Measurements from ENCODE around the gene SNX5. TPM values are rescaled to one million over a fixed set of nuclear protein-coding genes. Genes with fewer than 3 reads are reported as not detected.

Gene SNX5
- total RNA-seq, 2 donors from 2014 or later, result 46.7 to 48.2 TPM

- no peak for DNase-seq
- intact Hi-C loops (cut with DNase I), result no loop called here
- ATAC-seq, result no peak
Observed at GRCh38 chr20:17932396-17932795, 36.2 kb downstream of the SNX5 start.

GRCh38 chr20:17931513-17931912, 37.1 kb downstream of the SNX5 start:
- no peak for ATAC-seq
- intact Hi-C loops (cut with DNase I), result no loop called here
- no peak for DNase-seq

- DNase-seq, result no peak
- no peak for ATAC-seq
- intact Hi-C loops (cut with DNase I), result no loop called here
Observed at GRCh38 chr20:17928633-17929311, 39.8 kb downstream of the SNX5 start.

GRCh38 chr20:17928211-17928611, 40.4 kb downstream of the SNX5 start:
- DNase-seq (no peak), ATAC-seq (peak; percentile 17)
- intact Hi-C loops (cut with DNase I), result no loop called here

- DNase-seq (no peak), ATAC-seq (no peak)
- intact Hi-C loops (cut with DNase I), result no loop called here
Observed at GRCh38 chr20:17925940-17926300, 42.7 kb downstream of the SNX5 start.

- DNase-seq (peak; percentile 54), ATAC-seq (peak in 1 of 2 donors; percentile 62)
- intact Hi-C loops (cut with DNase I), result no loop called here
Observed at GRCh38 chr20:17925141-17925939, 43.3 kb downstream of the SNX5 start.

- no peak for ATAC-seq
- no peak for DNase-seq
- intact Hi-C loops (cut with DNase I), result no loop called here
Observed at GRCh38 chr20:17921774-17922173, 46.8 kb downstream of the SNX5 start.

- ATAC-seq (no peak), DNase-seq (no peak)
- intact Hi-C loops (cut with DNase I), result no loop called here
Observed at GRCh38 chr20:17919149-17919548, 49.4 kb downstream of the SNX5 start.

GRCh38 chr20:17917832-17918618, 50.6 kb downstream of the SNX5 start:
- ATAC-seq, result no peak
- no peak for DNase-seq
- intact Hi-C loops (cut with DNase I), result no loop called here

- DNase-seq (no peak), ATAC-seq (peak; percentile 45 to 59)
- intact Hi-C loops (cut with DNase I), result no loop called here
Observed at GRCh38 chr20:17916433-17916891, 52.1 kb downstream of the SNX5 start.

- intact Hi-C loops (cut with DNase I), result no loop called here
- ATAC-seq (no peak), DNase-seq (no peak)
Observed at GRCh38 chr20:17914957-17915356, 53.6 kb downstream of the SNX5 start.

- ATAC-seq, result no peak
- DNase-seq, result no peak
- intact Hi-C loops (cut with DNase I), result no loop called here
Observed at GRCh38 chr20:17912916-17913315, 55.7 kb downstream of the SNX5 start.

- DNase-seq, result no peak
- intact Hi-C loops (cut with DNase I), result no loop called here
- ATAC-seq, result no peak
Observed at GRCh38 chr20:17911927-17912326, 56.7 kb downstream of the SNX5 start.

- DNase-seq (peak; percentile 57), ATAC-seq (peak; percentile 87)
Observed at GRCh38 chr20:17910828-17911294, 57.7 kb downstream of the SNX5 start.

GRCh38 chr20:17909869-17910321, 58.7 kb downstream of the SNX5 start:
- no peak for DNase-seq
- ATAC-seq, result peak in 1 of 2 donors; percentile 15
- intact Hi-C loops (cut with DNase I), result no loop called here

More at GRCh38 chr20:17910828-17911294, 57.7 kb downstream of the SNX5 start:
- intact Hi-C loops (cut with DNase I), result no loop called here

- no peak for DNase-seq
- ATAC-seq, result no peak
- intact Hi-C loops (cut with DNase I), result no loop called here
Observed at GRCh38 chr20:17905544-17905943, 63.0 kb downstream of the SNX5 start.

- intact Hi-C loops (cut with DNase I), result no loop called here
- DNase-seq (no peak), ATAC-seq (no peak)
Observed at GRCh38 chr20:17904027-17904426, 64.6 kb downstream of the SNX5 start.

GRCh38 chr20:17902531-17903083, 66.0 kb downstream of the SNX5 start:
- intact Hi-C loops (cut with DNase I), result no loop called here
- no peak for DNase-seq
- no peak for ATAC-seq

- ATAC-seq (no peak), DNase-seq (no peak)
- intact Hi-C loops (cut with DNase I), result no loop called here
Observed at GRCh38 chr20:17901971-17902370, 66.6 kb downstream of the SNX5 start.
